IPS-18c (cell line): ENCODE results near the gene RIPOR3.
"Not testable (repeated sequence)": the region's sequence is repeated elsewhere in the genome, so short reads cannot be mapped to it uniquely, and the experiment has no call there.

Source experiments
- H3K4me3 ChIP-seq: 2 replicates; pipeline ENCODE4 v1.7.0; 2013; ENCODE audit warnings: low read depth, mild to moderate bottlenecking, low read length, moderate library complexity; ENCODE audit not compliant: insufficient read depth
- H3K9me3 ChIP-seq: one replicate; pipeline ENCODE4 v1.6.1; 2013; ENCODE audit warnings: mild to moderate bottlenecking, low read length, moderate library complexity; ENCODE audit not compliant: control insufficient read depth, insufficient read depth

RIPOR3 gene

DNA sequence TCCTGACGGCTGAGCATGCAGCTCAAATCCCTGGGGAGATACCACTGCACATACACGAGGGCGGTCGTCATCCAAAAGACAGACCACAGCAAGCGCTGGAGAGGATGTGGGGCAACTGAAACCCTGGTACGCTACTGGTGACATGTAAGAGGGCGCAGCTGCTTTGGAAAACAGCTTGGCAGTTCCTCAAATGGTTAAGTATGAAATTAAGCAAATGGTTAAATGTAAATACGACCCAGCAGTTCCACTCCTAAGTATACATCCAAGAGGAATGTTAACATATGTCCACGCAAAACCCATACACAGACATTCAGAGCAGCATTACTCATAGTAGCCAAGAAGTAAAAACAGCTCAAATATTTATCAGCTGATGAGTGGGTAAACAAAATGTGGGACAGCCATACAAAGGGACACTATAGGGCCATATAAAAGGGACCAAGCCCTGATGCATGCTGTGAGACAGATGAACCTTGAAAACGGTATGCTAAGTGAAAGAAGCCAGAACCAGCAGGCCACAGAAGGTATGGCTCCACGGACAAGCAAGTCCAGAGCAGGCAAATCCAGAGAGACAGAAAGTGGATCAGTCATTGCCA lies 38.5 kb downstream of the RIPOR3 start:
- H3K9me3 ChIP-seq = no peaks in the 10 kb centered on the region
- no peak overlapping the region for H3K4me3 ChIP-seq

DNA sequence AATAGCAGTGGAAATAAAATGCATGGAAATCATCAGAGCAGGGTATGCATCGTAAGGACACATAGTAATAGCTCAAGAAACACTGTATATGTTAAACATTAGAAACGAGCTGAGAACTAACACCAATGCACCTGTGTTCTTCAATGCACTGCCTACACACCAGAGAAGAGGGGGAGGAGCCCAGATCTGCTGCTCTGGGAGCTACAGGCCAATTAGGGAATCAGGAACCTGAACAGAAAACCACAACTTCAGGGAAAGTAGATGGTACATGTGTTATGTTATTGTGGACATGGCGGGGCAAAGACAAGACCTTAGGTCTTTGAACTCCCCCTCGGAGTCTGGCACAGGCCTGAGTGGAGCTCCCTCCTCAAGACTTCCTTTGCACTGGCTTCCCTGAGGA lies 39.7 kb downstream of the RIPOR3 start:
- no peak overlapping the region for H3K4me3 ChIP-seq
- H3K9me3 ChIP-seq = peaks cover 2% of the 10 kb centered on the region

GRCh38 chr20:50649590-50649989 lies 41.8 kb downstream of the RIPOR3 start:
- Histone ChIP-seq H3K4me3 (no peak overlapping the region), H3K9me3 (peaks cover 6% of the 10 kb centered on the region)

- Histone ChIP-seq H3K9me3 (peaks cover 6% of the 10 kb centered on the region), H3K4me3 (no peak overlapping the region)
Observed at GRCh38 chr20:50648651-50649050, 42.7 kb downstream of the RIPOR3 start.

DNA sequence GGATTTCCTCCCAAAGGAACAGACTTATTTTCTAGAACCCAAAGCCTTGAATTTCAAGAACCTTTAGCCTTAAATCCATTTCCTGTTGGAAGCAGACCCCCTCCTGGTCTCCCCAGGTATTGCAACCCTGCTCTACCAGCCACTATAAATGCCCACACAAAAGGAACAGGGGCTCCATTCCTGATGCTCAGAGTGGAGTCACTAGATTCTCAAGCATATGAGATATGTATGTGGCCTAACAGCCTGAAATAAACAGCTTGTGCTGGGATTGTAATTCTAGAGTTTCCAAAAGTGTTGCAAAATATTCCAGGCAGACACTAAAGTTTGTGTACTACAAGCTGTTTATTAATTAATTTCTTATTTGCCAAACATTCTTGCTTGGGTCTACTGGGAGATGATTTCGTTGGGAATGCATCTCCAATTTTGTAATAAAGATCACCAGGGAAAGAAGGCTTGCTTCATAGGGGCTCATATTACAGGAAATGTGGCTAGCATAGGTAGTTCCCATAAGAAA lies 44.8 kb downstream of the RIPOR3 start:
- Histone ChIP-seq H3K9me3 (peaks cover 6% of the 10 kb centered on the region), H3K4me3 (no peak overlapping the region)

DNA sequence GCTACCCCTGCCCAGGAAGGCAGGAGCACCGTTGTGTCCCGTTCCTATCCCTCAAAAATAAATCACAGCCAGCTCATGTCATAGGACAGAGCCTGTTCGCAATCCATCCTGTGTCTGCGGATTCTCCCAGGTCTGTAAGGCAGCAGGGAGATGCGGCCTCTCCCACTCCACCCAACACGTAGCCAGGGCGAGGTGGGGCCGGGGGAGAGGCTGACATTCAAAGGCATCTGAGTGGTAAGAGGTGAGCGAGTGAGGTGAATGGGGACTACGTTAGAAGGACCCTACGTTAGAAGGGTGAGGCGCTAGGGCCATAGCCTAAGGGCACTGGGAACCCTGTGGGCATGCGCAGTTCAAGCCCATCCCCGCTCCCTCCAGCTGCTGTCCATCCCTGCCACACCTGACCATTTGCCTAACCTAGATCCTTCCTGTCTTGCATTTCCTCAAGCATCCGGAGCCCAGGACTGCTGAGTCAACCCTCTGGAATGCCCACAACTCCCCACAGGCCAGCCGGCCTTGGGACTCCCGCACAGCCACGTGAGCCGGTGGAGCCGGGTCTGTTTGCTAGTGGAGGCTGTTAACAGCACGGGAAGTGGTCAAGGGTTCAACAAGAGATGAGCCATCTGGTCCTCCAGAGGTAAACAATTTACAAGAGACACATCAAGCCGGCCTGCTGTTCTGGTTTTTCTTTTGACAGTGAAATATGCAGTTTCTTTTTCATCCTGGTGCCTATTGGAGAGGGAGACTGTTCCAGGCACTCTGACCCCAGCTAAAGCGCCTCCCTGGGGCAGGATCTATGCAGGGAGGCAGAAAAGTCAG lies 45.9 kb downstream of the RIPOR3 start:
- no peak overlapping the region for H3K4me3 ChIP-seq

DNA sequence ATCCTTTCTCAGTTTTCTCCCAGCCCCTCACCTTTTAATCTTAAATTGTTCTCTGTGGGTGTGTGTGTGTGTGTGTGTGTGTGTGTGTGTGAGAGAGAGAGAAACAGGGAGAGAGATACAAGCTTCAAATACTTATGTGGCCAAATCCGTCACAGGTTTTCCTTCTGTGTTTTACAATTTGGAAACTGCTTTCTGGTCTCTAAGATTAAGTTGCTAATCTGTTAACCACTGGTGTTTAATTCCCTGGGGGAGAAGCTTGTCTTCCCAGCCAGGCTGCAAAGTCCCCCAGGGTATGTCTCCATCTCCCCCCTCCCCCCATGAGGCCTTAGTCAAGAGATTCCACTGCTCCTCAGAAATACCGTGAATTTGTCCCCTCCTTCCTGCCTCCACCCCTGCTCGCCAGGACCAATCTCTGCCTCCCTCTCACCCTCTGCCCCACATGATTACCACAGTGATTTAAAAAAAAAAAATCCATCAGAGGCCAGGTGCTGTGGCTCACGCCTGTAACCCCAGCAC lies 49.0 kb downstream of the RIPOR3 start:
- H3K4me3 ChIP-seq = no peak overlapping the region
- peaks cover 6% of the 10 kb centered on the region for H3K9me3 ChIP-seq

More for the DNA sequence above, 45.9 kb downstream of the RIPOR3 start:
- H3K9me3 ChIP-seq = peaks cover 6% of the 10 kb centered on the region

GRCh38 chr20:50641625-50642287 lies 49.6 kb downstream of the RIPOR3 start:
- H3K9me3 ChIP-seq, H3K4me3 ChIP-seq: not testable (repeated sequence)

DNA sequence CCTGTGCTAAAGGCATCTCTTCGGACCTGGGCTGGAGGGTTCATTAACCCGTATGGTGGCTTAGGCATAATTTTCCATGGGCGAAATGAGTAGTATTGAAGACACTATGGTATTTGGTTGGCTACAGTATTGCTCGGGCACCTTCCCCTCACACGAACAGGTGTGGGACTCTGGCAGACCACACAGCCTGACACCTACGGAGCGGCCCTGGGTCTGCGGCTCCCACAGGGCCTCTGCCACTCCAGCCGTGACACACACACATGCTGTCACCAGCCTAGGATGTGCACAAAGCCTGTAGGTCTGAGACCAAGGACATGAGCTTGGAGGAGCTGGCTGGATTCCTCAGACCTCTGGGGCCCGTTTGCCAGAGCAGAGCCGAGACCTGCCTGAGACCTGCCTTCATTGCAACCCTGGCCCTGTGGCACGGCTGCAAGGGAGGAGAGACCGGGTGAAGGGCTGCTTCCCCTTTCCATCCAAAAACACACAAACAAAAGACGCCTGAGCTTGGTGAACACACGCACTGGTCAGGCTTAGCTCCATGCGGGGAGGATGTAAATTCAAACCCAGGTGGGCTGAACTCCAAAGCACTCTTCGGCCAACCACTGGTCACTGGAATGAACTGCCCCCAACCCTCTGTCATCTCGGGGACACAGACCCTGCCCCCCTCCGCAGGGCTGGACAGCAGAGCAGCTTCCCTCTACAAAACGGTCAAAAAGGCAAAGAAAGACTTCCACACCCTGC lies 51.2 kb downstream of the RIPOR3 start:
- H3K9me3 ChIP-seq, H3K4me3 ChIP-seq: not testable (repeated sequence)

GRCh38 chr20:50638015-50638847 lies 53.1 kb downstream of the RIPOR3 start:
- not testable (repeated sequence) for H3K9me3 ChIP-seq, H3K4me3 ChIP-seq

DNA sequence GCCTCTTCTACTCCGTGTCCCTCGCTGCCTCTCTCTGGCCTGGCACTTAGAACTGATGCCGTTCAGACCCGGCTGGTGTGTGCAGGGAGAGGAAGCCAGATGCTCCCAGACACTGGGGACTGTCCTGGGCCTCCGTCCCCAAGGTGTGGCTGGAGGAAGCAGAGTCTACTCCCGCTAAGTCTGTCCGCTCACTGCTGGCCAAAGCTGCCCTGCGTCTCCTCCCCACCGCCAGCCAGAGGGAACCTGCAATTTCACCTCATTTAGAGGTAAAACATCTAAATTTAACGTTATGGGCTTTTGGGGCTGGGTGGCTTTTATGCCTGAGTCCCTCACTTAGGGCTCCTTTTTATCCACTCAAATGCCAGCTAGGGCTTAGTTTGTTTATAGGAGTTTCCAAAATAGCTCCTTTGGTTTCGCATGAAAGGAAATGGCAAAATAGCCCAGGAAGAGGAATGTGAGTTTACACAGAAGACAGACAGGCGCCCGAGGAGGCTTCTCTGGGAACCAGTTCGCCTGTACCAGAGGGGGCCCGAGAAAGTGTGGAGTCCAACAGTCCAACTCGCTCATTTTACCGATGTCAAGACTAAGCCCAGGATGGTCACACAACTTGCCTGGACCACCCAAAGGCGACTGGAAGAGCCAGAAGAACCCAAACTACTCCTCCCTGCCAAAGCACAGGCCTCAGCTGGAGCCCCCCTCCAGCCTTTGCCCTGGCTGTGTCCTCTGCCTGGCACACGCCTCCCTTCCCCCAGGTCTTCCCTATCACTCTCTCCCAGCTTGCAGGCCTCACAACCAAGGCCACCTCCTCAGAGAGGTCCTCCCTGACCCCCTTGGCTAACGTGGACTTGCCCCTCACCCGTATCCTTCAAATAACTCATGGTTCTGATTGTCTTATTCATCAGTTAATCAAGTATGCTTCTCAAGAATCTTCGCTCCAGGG lies 54.5 kb downstream of the RIPOR3 start:
- Histone ChIP-seq H3K4me3 (no peak overlapping the region), H3K9me3 (no peaks in the 10 kb centered on the region)

GRCh38 chr20:50635676-50636600 lies 55.4 kb downstream of the RIPOR3 start:
- Histone ChIP-seq H3K4me3 (no peak overlapping the region; the same call in 1 of the 2 replicates), H3K9me3 (no peaks in the 10 kb centered on the region)

DNA sequence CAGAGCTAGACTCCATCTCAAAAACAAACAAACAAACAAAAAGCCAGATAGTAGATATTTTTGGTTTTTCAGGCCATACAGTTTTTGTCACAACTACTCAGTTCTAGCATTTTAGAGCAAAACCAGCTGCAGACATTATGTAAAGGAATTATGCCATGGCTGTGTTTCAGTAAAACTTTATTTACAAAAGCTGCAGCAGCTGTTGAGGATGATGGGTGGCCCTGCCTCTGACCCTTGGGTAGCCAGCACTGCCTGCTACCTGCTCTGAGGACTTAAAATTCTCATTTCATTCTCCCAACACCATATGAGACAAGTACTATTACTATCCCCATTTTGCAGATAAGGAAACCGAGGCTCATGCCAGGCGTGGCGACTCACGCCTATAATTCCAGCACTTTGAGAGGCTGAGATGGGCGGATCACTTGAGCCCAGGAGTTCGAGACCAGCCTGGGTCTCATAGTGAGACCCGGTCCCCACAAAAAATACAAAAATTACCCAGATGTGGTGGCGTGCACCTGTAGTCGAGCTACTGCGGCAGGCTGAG lies 56.3 kb downstream of the RIPOR3 start:
- Histone ChIP-seq H3K4me3 (no peak overlapping the region), H3K9me3 (no peaks in the 10 kb centered on the region)

DNA sequence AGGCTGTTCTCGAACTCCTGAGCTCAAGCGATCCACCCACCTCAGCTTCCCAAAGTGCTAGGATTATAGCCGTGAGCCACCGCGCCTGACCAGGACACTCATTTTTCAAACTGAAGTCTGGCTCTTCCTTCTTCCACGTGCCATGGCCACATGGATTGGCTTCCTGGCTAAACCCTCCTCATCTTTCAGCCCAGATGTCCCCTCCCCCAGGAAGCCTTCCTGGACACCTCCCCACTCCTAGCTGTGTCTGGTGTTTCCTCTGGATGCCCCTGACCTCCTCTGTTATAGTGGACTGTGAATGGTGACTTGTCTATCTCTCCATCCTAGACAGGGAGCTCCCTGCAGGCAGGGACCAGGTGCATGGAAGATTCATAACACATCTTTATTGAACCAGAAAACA lies 57.2 kb downstream of the RIPOR3 start:
- H3K4me3 ChIP-seq = no peak overlapping the region
- no peaks in the 10 kb centered on the region for H3K9me3 ChIP-seq
